ENCODE data around the gene CSH2.
"Not testable (repeated sequence)": the region's sequence is repeated elsewhere in the genome, so short reads cannot be mapped to it uniquely, and the experiment has no call there.

Gene CSH2

GRCh38 chr17:63873577-63873976 lies at the start of gene CSH2:
CSH2 (minus strand) TSS chr17:63873677; CDS start chr17:63873614, 63 bp downstream.
- not testable (repeated sequence) for DNase-seq

DNA sequence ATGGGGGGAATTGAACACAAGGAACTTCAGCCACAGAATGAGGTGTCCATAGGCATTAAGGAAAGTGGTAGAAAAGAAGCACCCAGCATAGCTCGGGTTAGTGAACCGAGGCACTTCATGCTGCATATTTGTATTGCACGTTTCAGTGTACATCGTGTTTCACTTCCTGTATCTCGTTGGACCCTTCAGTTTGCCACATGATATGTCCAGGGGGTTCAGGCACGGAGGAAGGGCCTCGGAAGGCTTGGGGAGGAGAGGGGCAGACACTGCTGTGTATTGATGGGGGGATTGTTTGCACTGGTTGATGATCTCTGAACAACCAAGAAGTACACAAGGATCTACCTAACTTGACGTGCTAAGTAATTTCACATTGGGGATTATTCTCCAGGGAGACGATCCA lies 48.9 kb upstream of the CSH2 start:
- DNase-seq: not testable (repeated sequence)

- DNase-seq: not testable (repeated sequence)
Measured at GRCh38 chr17:63920779-63921178, 47.3 kb upstream of the CSH2 start.

- DNase-seq: not testable (repeated sequence)
Measured at GRCh38 chr17:63920050-63920449, 46.6 kb upstream of the CSH2 start.

DNA sequence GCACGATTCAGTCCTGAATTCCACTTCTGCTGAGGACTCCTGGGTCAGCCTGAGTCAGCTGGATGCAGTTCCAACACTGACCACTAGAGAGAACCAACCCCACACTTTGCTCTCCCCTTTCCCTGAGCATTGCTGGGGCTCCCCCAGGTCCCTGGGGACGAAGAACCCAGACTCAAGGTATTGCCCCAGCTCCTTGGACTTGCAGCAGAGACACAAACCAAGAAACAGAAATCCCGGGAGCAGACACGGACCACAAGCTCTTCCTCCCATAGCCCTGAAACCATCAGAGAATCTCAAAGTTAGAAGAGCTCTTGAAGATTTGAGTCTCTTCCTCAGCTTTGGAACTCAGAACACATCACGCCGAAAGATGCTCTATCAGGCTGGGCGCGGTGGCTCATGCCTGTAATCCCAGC lies 45.8 kb upstream of the CSH2 start:
- peak; percentile 25 for DNase-seq

DNA sequence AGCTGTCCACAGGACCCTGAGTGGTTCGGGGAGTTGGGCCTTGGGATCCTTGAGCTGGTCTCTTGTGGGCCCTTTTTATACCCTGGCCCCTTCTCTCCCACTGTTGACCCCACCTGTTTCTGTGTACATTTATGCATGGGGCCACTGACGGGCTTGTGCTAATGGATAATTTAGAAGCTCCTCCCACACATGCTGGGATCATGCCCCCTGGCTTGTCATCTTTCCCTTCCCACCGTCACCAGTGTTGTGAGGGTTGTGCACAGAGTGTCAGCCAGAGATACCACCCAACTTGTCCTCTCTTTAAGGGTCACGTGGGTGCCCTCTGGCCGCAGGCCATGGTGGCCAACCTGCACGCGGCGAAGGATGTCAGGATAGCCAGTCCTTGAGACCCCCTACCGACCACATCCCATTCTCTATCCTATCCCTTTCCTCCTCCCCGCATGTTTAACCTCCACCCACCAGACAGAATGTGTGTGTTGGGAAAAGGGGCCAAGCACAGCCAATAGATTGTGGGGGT lies 45.4 kb upstream of the CSH2 start, which contains the start of gene GH1:
GH1 (minus strand) TSS at position 51 of the 517 bp plus-strand sequence. CDS start 63 bp downstream, outside the sequence.
- DNase-seq: not testable (repeated sequence)

- no peak for DNase-seq
Measured at GRCh38 chr17:63918305-63918704, 44.8 kb upstream of the CSH2 start.

GRCh38 chr17:63917646-63918045 lies 44.2 kb upstream of the CSH2 start:
- no peak for DNase-seq

DNA sequence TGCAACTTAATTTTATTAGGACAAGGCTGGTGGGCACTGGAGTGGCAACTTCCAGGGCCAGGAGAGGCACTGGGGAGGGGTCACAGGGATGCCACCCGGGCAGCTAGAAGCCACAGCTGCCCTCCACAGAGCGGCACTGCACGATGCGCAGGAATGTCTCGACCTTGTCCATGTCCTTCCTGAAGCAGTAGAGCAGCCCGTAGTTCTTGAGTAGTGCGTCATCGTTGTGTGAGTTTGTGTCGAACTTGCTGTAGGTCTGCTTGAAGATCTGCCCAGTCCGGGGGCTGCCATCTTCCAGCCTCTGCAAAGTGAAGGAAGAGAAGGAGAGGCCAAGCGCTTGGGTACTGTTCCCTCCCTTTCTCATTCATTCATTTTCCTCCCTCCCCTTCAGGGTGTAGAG lies 43.7 kb upstream of the CSH2 start:
- DNase-seq: not testable (repeated sequence)

GRCh38 chr17:63916566-63917185 lies 43.2 kb upstream of the CSH2 start:
- DNase-seq: no peak

DNA sequence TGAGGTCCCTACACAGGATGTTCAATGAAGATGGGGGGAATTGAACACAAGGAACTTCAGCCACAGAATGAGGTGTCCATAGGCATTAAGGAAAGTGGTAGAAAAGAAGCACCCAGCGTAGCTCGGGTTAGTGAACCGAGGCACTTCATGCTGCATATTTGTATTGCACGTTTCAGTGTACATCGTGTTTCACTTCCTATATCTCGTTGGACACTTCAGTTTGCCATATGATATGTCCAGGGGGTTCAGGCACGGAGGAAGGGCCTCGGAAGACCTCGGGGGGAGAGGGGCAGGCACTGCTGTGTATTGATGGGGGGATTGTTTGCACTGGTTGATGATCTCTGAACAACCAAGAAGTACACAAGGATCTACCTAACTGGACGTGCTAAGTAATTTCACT lies 42.3 kb upstream of the CSH2 start:
- DNase-seq: not testable (repeated sequence)

GRCh38 chr17:63914471-63914870 lies 41.0 kb upstream of the CSH2 start:
- DNase-seq: no peak

DNA sequence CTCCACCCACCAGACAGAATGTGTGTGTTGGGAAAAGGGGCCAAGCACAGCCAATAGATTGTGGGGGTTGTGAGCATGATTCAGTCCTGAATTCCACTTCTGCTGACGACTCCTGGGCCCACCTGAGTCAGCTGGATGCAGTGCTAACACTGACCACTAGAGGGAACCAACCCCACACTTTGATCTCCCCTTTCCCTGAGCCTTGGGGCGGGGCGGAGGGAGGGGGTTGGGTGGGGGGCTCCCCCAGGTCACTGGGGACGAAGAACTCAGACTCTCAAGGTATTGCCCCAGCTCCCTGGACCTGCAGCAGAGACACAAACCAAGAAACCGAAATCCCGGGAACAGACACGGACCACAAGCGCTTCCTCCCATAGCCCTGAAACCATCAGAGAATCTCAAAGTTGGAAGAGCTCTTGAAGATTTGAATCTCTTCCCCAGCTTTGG lies 38.2 kb upstream of the CSH2 start:
- DNase-seq: peak; percentile 6

GRCh38 chr17:63911041-63911635 lies 37.7 kb upstream of the CSH2 start, which contains the start of gene CSHL1:
CSHL1 (minus strand) TSS chr17:63911258; CDS start chr17:63911196, 62 bp downstream.
- no peak for DNase-seq

DNA sequence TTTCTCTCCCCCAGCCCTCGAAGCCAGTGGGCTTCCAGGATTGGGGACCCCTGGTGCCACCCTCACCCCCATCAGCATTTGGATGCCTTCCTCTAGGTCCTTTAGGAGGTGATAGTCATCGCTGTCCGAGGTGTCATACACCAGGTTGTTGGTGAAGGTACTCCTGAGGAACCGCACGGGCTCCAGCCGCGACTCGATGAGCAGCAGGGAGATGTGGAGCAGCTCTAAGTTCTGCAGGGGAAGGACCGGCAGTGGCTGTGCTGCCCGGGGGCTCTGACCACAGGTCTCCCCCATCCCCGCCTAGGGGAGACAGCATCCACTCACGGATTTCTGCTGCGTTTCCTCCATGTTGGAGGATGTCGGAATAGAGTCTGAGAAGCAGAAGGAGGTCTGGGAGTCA lies 36.6 kb upstream of the CSH2 start:
- no peak for DNase-seq

DNA sequence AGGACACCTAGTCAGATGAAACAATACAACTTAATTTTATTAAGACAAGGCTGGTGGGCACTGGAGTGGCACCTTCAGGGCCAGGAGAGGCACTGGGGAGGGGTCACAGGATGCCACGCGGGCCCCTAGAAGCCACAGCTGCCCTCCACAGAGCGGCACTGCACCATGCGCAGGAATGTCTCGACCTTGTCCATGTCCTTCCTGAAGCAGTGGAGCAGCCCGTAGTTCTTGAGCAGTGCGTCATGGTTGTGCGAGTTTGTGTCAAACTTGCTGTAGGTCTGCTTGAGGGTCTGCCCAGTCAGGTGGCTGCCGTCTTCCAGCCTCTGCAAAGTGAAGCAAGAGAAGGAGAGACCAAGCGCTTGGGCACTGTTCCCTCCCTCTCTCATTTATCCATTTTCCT lies 36.1 kb upstream of the CSH2 start:
- not testable (repeated sequence) for DNase-seq

GRCh38 chr17:63907161-63907778 lies 33.8 kb upstream of the CSH2 start:
- DNase-seq: not testable (repeated sequence)

DNA sequence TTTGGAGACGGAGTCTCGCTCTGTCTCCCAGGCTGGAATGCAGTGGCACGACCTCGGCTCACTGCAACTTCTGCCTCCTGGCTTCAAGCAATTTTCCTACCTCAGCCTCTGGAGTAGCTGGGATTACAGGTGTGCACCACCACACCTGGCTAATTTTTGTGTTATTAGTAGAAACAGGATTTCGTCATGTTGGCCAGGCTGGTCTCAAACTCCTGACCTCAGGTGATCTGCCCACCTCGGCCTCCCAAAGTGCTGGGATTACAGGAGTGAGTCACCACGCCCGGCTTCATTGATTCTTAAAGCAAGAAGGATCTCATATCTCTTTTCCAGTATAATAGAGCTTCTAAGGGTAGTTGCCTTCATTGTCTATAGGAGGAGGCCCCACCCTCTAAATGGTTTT lies 31.3 kb upstream of the CSH2 start:
- not testable (repeated sequence) for DNase-seq

DNA sequence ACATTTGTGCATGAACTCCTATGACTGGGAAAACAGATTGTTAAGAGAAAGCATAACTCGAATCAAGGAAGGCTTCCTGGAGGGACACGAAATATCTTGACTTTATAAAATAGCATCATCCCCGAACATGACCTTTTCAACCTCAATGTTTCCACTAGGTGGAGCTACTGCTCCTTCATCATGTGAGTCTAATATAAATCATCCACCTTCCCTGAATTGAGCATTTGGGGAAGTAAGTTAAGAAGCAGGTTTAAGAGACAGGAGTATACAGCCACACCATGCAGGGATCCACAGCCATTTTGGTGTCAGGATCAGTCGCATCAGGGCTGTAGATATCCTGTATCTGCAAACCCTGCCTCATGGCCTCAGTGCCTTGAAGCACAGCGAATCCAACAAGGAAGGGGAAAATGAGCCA lies 30.3 kb upstream of the CSH2 start:
- peak; percentile 2 for DNase-seq

- peak; percentile 34 for DNase-seq
Measured at GRCh38 chr17:63901971-63902370, 28.5 kb upstream of the CSH2 start.

DNA sequence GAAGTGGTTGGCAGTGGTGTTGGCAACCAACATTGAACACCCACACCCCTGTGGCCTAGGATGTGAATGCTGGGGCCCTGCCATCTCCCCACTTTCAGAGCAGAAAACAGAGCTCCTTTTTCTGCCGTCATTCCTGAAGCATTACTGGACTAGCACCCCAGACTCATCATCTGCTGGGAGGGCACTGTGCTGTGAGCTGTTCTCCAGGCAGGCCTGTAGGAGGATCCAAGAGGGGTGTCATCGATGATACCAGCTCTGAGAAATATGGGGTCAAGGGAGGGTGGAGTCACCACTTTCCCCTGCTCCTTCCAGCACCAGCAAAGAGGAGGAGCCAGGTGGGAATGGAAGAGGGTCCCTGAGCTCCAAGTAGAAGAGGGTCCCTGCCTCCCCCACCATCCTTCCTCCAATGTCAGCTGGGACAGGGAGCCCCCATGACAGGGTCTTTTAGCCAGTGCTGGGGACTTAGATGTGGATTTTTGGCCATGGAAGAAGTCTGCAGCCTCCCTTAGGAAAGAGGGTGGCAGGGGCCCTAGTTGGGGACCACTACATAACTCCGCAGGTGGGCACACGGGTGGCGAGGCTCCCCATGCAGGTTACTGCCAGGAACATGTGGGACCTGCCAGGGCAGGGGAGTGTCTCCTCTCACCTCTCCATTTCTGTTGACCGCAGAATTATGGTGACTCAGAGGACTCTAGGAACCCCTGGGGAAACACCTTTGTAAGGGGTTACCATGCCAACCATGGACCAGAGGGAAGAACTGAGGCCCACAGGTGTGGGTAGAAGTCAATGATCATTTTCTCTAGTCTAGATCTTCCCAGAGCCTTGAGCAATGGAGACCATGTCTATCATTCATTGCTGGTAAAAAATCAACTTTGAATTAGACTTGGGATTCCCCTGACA lies 25.7 kb upstream of the CSH2 start:
- DNase-seq: not testable (repeated sequence)

GRCh38 chr17:63896524-63897354 lies 23.3 kb upstream of the CSH2 start, which contains the start of gene CSH1:
CSH1 (minus strand) TSS chr17:63896574; CDS start chr17:63896511, 63 bp downstream.
- DNase-seq: not testable (repeated sequence)
